ENCODE measurements around the gene LONP2.
"Not testable (repeated sequence)": the region's sequence is repeated elsewhere in the genome, so short reads cannot be mapped to it uniquely, and the experiment has no call there.

The LONP2 gene

DNA sequence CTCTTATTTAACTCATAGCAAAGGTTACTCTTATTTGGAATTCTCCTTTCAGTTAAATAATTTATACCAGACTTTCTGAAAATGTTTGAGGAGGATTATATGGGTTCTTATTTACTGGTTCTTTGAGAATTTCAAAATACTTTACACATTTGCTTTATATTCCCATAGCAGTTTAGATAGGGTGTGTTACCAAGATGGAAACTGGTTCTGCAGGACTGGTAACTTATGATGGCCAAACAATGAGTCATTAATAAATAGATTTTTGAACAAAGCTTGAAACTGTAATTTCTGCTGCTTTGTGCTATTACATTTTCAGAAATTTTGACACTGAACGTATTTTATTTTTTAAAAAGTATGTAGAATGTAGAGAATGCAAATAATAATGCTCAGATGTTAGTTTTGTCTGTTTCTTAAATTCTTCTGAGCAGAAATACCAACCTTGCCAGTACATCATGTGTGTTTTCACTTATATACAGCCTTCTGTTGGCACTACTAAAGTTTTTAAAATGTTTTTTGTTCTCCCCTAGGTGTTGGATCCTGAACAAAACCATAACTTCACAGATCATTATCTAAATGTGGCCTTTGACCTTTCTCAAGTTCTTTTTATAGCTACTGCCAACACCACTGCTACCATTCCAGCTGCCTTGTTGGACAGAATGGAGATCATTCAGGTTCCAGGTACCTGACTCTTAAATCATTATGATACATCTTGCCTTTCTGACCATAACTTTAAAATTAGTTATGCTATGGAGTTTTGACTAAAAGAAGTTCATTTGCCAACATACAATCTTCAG is 51.6 kb downstream of the LONP2 start:
- DNase-seq, result no peak

DNA sequence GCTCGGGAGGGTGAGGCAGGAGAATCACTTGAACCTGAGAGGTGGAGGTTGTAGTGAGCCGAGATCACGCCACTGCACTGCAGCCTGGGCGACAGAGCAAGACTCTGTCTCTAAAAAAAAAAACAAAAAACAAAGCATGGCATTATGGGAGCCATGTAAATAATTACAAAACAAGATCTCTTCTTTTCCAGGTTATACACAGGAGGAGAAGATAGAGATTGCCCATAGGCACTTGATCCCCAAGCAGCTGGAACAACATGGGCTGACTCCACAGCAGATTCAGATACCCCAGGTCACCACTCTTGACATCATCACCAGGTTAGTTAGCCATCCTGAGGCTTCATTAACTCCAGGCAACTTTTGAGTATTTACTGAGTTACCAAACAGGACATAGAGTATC is 55.4 kb downstream of the LONP2 start:
- DNase-seq, result no peak

DNA sequence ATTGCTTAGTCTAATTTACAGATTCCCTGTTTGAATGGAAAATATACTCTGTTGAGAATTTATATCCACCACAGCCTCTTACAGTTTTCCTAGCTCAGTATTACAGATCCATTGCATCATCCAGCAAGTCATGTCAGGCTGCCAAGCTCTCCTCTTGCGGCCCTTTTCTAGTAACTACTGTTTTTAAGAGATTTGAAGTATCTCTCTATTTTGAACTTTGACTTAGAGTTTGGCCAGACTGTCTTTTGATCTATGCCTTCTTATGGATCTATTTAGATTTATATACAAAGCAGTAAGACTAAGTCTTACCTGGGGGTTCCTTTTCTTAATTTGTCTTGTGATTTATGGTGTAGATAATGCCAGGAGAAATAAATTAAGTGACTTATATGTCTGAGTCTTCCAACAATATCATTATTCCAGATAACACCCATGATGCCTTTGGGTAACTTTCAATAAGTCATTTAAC is 56.3 kb downstream of the LONP2 start:
- DNase-seq, result no peak

DNA sequence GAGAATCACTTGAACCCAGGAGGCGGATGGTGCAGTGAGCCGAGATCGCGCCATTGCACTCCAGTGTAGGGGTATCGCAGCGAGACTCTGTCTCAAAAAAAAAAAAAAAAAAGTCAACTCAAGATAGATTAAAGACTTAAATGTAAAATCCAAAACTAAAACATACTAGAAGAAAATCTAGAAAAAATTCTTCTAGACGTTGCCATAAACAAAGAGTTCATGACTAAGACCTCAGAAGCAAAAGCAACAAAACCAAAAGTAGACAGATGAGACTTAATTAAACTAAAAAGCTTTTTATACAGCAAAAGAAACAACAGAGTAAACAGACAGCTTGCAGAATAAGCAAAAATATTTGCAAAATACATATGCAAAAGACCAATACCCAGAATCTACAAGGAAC is 64.4 kb downstream of the LONP2 start:
- DNase-seq, result no peak

DNA sequence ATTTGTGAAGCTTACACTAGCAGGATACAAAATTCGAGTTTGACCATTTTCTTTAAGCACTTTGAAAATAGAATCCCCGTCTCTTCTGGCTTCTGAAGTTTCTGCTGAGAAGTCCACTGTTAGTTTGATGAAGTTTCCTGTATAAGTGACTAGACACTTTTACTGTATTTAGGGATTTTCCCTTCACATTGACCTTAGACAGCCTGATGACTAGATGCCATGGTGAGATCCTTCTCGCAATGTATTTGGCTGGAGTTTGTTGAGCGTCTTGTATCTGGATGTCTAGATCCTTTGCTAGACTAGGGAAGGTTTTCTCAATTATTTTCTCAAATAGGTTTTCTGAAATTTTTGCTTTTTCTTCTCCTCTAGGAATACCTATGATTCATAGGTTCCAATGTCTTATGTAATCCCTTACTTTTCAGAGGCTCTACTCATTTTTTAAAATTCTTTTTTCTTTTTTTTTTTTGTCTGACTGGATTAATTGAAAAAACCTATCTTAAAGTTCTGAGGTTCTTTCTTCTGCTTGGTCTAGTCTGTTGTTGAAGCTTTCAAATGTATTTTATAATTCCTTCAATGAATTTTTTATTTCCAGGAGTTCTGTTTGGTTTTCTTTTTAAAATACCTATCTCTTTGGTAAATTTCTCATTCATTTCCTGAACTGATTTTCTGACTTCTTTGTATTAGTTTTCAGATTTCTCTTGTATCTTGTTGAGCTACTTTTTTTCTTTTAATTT is 67.0 kb downstream of the LONP2 start:
- no peak for DNase-seq

DNA sequence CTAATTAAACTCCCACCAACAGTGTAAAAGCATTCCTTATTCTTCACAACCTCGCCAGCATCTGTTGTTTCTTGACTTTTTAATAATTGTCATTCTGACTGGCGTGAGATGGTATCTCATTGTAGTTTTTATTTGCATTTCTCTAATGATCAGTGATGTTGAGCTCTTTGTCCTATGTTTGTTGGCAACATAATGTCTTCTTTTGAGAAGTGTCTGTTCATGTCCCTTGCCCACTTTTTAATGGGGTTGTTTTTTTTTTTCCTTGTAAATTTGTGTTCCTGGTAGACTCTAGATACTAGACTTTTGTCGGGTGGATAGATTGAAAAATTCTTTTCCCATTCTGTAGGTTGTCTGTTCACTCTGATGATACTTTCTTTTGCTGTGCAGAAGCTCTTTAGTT is 69.8 kb downstream of the LONP2 start:
- DNase-seq, result not testable (repeated sequence)

DNA sequence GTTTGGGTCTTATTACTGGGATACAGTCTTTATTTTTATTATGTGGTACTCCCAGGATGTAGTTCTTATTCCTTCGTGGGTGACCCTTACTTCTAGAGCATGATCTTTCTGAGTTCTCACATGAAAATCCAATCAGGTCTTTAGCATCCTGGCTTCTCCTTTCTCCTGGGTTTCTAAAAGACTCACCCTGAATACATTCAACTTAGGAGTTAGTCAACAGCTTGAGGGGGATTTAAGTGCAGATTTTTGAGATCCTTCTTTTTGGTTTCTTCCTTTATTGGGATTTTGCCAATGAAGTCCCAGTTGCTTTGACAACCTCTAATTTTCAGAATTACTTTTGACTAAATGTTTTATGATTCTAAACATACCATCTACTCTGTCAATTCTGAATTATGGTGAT is 72.9 kb downstream of the LONP2 start:
- no peak for DNase-seq

DNA sequence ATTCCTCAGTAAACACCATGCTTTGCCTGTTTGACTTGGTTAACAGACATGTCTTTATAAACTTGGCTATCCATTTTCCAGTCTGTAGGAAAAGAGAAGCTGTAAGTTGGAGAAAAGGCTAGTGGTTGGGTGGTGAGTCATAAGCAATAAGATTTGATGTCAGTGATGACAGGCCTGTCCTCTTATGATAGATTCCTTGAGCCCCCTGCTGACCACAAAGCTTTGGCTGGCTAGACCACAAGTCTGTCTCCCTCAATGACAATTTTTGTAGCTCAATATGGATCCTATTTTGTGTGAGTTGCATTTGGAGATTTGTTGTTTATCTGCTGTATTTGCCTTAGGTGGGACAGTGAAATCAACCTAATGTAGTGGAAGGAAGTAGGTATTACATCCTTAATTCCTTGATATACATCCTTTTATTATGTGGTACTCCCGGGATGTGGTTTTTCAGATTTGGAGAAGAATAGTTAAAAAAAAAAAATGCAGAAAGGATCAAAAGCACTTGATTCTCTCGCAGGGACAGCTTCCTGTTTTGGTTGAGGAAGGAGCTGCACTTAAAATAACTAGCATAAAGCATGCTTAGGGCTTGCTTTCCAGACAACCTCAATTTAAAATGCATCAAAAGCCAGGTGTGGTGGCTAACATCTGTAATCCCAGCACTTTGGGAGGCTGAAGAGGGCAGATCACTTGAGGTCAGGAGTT is 73.7 kb downstream of the LONP2 start:
- peak; percentile 60 for DNase-seq

DNA sequence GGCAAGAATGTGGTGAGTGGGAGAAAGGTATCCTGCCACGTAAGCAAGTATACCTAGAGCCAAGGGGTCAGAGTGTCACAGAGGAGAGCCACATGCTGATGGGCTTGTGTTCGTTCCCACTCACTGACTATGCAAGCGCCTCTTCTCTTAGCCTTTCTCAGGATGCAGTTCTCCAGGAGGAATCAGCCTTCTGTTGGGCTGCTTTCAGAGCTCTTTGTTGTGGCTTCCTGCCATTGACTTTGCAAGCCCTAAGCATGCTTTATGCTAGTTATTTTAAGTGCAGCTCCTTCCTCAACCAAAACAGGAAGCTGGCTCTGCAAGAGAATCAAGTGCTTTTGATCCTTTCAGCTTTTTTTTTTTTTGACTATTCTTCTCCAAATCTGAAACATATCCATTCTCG is 74.5 kb downstream of the LONP2 start:
- peak; percentile 48 for DNase-seq

DNA sequence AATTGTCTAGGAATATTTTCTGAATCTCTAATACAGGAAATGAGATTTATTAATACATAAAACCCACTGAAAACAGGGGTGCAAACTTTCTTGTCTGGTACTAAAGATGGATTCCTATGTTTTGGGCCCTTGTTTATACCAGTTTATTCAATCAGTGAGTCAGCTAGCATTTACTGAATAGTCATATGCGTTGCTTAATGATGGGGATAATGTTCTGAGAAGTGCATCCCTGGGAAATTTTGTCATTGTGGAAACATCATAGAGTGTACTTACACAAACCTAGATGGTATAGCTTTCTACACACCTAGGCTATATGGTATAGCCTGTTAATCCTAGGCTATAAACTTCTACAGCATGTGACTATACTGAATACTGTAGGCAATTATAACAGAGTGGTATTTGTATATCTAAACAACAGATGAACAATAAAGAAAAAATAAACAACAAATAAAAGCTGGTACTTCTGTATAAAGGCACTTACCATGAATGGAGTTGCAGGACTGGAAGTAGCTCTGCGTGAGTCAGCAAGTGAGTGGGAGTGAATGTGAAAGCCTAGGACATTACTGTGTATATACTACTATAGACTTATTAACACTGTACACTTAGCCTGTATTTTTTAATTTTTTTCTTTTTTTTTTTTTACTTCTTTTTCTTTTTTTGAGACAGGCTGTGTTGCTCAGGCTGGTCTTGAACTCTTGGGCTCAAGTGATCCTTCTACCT is 77.4 kb downstream of the LONP2 start:
- DNase-seq, result no peak

DNA sequence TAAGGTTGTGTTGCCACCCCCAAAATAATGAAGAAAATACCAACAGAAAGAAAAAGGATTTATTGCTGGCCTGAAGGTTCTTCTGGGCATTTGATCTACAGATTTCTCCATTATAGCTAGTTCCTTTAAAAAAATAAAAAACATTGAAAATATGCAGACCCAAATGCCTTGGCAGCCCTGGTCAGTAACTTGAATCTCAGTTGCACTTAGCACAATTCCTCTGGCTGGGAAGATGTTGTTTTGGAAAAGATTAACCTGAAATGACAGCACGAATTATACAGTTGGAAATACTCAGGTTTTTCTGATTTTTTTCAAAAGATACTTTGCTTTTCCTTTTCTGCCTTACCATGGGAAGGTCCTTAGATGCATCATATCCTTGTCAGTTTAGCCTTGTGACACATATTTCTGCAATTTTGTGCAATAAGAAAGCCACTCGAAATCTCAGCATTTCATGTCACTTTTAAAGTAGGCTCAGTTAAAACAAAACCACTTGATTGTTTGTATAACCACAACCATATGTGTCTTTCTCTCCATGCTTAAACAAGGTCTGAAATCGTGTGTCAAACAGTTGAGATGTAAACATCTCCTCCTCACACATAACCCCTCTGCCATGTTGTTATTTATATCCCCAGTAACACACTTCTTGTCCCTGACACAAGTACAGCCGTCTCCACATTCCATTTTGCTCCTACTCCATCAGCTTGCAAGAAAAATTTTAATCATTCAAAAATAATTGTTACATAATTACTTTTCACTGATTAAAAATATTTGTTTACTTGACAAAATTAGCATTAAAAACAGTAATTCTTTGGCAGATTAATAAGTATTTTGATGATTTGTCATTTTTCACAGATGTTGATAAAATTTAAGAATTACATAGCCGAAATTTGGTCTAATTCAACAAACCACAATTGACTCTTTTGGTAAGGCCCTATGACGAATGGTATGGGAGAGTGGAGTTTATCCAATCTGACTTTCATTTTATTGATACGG is 80.0 kb downstream of the LONP2 start:
- DNase-seq, result no peak

DNA sequence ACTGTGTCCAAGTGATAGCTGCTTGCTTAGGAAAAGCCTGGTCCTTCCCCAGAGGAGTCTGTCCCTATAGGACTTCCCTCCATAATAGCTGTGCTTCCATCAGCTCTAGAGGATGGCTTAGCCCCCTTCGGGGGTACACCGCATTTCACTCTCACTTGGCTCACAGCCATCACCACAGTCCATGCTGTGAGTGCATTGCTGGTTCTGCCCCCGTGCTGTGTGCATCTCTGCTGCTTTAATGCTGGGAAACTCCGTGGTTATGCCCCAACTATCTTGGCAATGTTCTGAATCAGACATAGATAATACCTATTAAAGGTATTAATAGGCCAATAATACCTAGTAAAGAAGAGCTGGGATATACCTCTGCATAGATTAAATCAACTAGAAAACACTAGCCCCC is 82.8 kb downstream of the LONP2 start:
- no peak for DNase-seq

DNA sequence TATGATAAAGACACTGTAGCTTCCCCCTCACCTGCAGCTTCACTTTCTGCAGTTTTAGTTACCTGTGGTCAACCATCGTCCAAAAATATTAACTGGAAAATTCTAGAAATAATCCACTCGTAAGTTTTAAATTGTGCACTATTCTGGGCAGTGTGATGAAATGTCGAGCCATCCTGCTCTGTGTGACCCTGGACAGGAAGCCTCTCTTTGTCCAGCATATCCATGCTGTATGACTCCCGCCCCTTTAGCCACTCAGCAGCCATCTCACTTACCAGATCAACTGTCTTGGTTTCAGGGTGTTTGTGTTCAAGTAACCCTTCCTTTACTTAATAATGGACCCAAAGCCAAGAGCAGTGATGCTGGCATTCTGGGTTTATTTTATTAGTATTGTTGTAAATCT is 85.0 kb downstream of the LONP2 start:
- no peak for DNase-seq

DNA sequence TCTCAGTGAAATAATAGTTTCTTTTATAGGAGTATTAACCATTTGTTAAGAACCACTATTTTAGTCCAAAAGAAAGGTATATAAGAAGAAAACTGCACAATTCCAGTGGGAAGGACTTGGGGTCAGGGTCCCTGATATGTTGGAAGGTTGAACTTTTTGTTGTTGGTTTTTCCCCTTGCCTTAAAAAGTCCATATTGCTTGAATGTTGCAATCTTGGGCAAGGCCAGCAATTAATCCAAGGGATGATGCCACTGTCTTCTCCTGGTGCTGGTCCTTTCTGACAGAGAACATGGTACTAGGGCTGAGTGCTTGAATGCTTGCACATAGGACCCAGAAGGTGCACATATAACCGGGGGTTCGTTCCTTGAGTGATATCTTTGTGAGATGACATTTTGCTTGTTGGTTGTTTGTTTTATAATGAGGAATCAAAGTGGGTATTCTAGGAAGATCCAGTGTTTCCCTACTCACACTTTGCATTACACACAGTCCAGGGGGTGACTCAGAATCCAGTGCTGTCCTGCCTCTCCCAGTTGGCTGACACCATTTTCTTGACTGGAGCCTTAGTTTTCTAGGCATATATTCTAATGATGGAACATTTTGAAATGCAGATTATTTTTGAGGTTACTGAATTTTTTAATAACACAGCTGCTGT is 86.2 kb downstream of the LONP2 start:
- DNase-seq, result no peak

DNA sequence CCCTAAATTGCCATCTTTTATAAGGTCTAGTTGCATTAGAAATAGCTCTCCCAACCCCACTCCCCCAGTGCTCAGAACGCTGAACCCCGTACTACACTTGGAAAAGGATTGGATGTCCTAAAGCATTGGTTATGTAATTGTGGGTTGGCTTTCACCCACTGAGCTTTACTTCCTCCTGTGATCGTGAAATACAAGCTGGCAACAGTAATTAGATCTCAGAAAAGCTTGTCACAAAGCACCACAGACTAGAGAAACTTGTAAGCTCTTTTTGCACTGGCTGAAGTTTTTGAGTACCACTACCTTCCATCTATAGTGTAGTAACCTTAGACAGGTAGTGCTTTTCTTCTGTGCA is 86.7 kb downstream of the LONP2 start:
- no peak for DNase-seq

DNA sequence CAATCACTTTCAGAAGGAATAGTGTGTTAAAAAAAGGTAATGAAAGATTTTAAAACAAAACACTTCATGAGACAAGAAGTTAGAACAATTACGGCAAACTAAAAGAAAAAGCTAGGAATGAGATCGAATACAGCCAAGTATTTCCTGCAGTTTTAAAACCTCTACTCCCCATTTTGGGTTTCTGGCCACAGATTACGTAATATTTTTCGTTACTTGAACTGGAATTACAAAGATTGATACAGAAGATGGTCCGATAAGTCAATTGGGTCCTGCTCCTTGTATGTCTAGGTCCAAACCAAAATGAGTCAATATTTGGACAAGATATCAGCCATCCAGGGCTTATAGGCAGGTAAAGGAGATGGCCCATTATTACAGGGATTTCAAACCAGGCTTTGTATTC is 88.9 kb downstream of the LONP2 start:
- DNase-seq, result no peak

DNA sequence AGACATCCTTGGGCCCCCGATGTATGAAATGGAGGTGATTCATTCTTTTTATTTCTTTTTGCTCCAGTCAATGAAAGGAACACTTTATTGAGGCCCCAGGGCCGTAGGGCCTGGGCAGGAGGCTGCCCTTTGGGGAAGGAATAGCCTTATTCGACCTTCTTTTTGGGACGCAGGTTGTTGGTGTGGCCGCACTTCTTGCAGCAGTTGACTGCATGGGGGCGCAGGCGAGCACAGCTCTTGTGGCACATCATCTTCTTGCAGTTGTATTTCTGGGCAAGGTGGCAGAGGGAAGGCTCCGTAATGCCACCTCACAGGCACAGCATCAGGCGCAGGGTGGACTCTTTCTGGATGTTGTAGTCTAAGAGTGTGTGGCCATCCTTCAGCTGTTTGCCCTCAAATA is 90.2 kb downstream of the LONP2 start:
- DNase-seq, result no peak

DNA sequence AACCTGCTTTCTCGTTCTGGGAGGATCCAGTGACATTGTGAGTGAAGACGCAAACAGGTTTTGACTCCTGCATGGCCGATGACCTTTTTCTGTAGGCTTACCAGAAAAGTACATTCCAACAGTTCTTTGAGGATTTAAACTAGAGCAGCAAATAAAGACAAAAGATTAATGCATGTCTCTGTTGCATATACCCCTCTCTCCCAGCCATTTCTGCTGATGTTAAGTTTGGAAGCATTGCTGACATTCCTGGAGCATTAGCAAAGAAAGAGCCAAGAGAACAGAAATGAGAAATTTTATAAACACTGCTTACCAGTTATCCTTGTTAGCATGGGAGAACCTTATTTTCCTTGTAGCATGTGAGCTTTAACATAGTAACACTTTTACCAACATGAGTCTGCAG is 91.9 kb downstream of the LONP2 start:
- no peak for DNase-seq

DNA sequence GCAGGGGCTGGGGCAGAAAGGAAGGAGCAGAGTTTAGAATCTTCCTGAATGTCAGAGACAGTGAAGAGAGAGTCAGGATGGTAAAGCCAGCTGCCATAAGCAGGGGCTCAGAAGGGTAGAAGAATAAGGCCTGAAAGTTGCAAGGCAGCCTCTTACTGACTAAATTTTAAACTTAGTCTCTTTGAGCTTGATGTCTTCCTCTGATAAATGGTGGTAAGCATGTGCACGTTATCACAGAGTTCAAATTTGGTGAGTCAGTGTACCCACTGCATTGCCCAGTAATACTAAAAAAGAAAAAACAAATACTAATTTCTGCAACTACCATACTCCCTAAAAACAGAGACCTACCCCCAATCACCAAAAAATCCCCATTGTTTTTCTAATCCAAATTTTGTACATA is 96.0 kb downstream of the LONP2 start:
- DNase-seq, result peak; percentile 15

DNA sequence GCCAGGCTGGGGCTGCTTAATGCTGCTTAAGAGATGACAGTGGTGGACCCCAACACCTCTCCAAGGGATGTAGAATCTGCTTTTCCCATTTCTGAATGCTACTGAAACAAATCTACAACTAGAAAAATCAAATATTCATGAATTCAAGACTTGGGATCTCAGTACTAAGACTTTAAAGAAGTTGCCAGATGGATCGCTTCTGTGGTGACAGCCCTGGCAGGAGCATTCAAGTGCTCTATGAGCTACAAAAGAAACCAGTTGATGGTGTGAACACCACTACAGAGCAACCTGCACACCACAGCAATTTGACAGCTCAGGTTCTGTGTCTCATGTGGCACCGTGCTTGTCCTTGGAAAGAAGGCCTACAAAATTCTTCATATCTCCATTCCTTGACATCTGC is 98.5 kb downstream of the LONP2 start:
- no peak for DNase-seq

DNA sequence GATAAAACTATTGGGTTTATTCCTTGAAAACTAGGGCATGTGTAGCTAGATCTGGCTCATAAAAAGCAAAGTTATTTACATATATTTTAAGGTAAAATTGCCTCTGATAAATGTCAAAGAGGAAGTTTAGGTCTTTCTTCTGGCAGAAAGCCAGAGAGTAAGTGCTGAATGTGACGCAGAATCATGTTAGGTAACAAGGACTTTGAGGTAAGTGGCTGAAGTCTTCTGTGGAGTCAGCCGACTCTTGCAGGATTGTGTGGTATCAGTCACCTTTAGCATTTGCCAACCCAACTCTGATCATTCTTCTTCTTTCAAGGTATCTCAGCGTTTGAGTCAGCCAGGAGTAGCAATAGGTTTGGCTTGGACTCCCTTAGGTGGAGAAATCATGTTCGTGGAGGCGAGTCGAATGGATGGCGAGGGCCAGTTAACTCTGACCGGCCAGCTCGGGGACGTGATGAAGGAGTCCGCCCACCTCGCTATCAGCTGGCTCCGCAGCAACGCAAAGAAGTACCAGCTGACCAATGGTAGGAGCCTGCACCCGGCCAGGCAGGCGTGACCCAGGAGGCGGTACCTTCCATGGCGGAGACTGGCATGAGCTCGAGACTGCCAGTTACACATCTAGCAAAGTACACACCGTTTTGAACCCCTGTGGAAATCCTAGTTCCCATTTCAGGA is 103.2 kb downstream of the LONP2 start:
- DNase-seq, result no peak
